HG03575 (cell line): ENCODE measurements around the gene SEPTIN1.
A peak's percentile ranks its signal among the peaks of the same experiment; 100 is the strongest.

Source experiments
- ATAC-seq: cut with Tn5 transposase; IDR thresholded peaks from one replicate; pipeline ENCODE4 v1.9.1; 2021; ENCODE audit not compliant: unreplicated experiment, insufficient number of reproducible peaks, low FRiP score; ENCODE audit errors: extremely low read depth

SEPTIN1 gene

GRCh38 chr16:30379158-30379783 lies 3.1 kb downstream of the SEPTIN1 start:
- no peak for ATAC-seq

GRCh38 chr16:30378236-30379157 lies 3.9 kb downstream of the SEPTIN1 start:
- peak; percentile 55 for ATAC-seq

DNA sequence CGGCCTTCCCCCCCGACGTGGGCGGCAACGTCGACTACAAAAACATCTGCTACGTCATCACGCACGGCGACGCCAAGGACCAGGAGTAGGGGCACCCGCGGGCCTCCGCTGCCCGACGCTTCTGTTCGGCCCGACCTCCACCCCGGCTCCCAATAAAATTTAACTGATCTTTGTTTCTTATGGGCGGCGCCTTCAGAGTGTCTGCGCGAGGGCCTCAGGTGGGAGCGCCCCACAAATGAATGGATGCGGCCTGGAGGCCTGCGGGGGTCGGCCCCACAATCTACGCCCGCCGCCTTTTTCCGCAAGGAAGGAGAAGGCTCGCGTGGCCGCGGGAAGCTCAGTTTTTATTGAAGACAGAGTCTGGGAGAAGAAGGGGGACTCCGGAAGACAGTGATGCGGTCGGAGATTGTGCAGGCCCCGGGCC lies 4.5 kb downstream of the SEPTIN1 start:
- peak; percentile 6 for ATAC-seq

DNA sequence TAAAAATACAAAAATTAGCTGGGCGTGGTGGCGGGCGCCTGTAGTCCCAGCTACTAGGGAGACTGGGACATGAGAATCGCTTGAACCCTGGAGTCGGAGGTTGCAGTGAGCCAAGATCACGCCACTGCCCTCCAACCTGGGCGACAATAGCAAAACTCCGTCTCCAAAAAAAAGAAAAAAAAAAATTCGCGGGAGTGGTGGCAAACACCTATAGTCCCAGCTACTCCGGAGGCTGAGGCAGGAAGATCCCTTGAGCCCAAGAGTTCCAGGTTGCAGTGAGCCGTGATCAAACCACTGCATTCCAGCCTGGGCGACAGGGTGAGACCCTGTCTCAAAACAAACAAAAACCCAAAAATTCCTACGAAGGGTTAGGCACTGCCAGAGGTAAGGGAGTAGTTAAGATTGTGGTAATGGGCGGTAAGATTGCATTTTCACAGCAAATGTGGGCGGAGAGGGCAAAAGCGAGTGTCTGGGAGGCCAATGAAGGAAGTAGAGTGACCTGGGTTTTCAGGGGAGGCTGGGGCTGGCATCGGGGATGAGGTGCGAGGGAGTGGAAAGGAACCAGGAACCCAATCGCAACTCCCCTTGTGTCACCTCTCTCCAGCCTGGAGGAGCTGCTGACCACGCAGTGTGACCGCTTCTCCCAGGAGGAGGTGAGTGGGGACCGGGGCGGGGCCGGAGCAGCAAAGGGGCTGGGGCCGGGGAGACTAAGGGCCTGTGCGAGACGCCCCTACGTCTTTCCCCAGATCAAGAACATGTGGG lies 5.1 kb downstream of the SEPTIN1 start:
- ATAC-seq = no peak

- no peak for ATAC-seq
Observed at GRCh38 chr16:30376461-30376902, 5.9 kb downstream of the SEPTIN1 start.

GRCh38 chr16:30375864-30376263 lies 6.5 kb downstream of the SEPTIN1 start:
- ATAC-seq = no peak

DNA sequence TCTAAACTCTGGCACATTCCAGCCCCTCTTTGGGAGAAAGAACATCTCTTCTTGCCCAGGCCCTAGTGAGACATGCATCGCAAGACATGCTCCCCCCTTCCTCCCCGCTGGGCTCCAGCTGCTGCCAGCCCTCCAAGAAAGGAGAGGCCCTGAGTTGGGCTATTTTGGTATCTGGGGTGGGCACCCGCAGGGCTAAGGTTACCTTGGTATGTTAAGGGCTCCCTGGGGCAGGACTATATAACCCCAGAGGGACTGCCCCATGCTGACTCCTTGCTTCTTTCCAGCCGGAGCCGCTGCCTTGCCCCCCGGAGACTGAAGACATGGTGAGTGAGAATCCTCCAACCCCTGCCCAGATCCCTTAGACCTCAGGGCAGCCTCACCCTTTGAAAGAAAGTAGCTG lies 7.8 kb downstream of the SEPTIN1 start, which contains the start of gene MYL11:
TSS of gene MYL11 (plus strand) at position 265 of the 400 bp plus-strand sequence. CDS start at position 321, 56 bp downstream.
- ATAC-seq = no peak

GRCh38 chr16:30372725-30373124 lies 9.6 kb downstream of the SEPTIN1 start:
- ATAC-seq = no peak

- ATAC-seq = no peak
Observed at GRCh38 chr16:30372038-30372712, 10.2 kb downstream of the SEPTIN1 start.

DNA sequence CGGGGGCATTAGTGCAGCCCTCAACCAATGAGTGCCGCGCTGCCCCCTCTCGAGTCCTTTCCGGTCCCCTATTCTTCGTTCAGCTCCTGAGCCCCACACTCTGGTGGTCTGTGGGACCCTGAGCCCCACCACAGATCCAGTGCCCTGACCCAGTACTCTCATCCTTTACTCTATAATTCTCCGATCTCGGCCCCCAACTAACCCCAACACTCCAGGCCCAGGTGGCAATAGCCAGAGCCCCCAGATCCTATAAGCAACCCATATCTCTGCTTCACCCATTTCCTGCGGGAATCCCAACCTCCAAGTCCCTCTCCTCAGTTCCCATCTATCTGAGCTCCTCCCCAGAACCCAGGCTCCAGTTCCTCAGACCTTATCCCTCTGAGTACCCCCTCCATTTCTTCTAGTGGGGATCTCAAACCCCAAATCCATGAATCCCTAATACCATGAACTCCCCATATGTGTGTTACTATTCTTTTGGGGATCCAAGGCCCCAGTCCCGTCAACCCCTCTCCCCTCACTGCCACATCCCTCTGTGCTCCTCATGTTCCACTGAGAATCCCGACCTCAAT lies 11.0 kb downstream of the SEPTIN1 start:
- ATAC-seq = no peak

DNA sequence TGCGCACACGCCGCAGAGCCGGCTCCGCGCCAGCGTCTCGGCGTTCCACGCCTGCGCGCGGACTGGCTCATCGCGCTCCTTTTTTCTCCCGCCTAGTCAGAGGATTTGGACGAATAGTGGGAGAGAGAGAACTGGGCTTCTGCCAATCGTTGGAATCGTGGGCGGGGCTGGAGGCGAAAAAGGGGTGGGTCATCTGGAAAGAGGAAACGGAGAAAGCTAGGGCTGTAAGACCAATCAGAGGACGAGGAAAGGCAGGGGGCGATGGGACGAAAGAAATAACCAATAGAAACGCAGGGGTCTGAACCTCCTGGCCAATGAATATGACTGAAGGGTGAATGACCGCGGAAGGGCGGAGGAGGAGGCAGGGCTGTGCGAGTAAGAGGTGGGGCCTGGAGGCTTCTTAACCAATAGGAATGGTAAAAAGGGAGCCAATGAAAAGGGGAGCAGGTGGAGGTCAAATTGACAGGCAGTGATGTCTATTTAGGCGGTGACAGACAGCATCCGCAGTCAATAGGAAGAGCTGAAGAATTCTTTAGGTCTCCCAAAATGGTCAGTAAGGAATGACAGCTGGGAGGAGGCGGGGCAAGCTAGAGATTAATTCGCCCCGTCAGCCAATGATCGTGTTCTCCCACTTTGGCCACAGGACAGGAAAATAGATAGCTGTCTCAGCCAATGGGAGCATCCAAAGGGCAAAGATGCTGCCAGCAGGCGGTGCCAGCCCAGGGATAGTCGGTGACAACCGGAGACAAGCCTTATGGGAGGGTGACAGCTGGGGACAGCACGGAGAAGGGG lies 11.7 kb downstream of the SEPTIN1 start, which contains the start of gene TBC1D10B:
TSS of gene TBC1D10B (minus strand) at position 39 of the 792 bp plus-strand sequence. CDS start 311 bp downstream, outside the sequence.
- ATAC-seq = peak; percentile 60

- ATAC-seq = no peak
Observed at GRCh38 chr16:30369938-30370455, 12.4 kb downstream of the SEPTIN1 start.

GRCh38 chr16:30369091-30369937 lies 13.0 kb downstream of the SEPTIN1 start:
- no peak for ATAC-seq

- no peak for ATAC-seq
Observed at GRCh38 chr16:30368792-30369090, 13.6 kb downstream of the SEPTIN1 start.

DNA sequence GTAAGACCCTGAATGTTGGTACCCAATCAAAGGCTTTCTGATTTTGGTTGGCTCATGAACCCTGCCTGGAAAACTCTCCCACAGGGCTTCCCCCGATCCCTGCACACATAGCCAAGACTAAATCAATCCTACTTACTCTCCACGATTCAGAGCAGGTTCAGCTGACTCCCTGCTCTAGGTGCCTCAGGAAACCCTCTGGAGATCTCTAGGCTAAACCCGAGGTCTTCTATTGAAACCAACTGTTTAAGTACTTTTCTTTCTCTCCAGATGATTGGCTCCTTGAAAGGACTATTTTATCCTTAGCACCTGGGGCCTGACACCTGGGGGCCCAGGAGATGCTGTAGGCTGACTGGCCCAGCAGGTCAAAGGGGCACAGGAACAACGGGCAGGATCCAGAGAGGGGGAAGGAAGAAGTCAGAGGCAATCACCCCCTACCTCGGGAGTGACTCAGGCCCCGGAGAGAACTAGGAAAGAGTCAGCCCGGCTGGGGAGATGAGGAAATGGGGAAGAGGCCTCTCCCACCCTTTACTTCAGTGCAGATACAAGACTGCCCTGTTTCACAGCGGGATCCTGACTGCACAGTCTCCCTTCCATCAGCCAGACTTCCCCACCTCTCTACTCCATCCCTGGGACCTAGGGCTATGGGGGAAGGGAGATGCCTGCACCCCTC lies 14.1 kb downstream of the SEPTIN1 start:
- ATAC-seq = no peak

DNA sequence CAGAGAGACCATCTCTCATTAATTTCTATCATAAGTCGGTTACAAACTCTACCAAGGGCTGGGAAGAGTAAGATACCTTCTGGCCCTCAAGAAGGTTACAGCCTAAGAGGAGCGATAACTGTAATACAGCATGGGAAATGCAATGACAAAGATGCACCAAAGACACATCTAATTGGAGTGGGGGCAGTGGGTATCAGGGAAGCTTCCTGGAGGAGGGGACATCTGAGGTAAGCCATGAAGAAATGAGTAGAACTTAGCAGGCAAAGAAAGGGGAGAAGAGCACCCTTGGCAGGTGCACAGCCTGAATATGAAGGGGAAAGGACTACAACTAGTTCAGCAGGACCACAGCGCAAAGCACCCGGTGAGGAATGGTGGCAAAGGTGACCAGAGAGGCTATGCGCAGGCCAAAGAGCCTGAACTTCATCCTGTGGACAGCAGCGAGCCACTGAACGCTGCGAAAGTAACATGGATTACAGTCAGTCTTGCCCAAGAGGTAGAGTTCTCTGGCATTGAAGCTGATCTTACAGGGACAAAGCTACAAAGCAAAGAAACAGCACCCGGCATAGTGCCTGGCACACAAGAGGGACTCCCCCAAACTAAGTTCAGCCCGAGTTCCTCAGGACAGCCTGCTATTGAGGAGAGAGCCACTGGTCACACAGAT lies 14.9 kb downstream of the SEPTIN1 start:
- ATAC-seq = no peak
